Hepatocyte (in vitro differentiated cells): ENCODE measurements around the gene PLEKHA4. TPM values are rescaled to one million over a fixed set of nuclear protein-coding genes. Genes with fewer than 3 reads are reported as not detected.

ENCODE experiments used
- DNase-seq: peaks from one replicate; pipeline ENCODE4 v3.0.0-alpha.2; 2016; ENCODE audit warnings: low spot score
- H2AFZ ChIP-seq: fragments of 200-600 bp; sonication (generic); 2 replicates; pipeline ENCODE4 v1.6.0; 2016; ENCODE audit warnings: antibody characterized with exemption, mild to moderate bottlenecking
- H3K27ac ChIP-seq: fragments of 200-600 bp; sonication (generic); 2 replicates; pipeline ENCODE4 v1.5.1; 2016; ENCODE audit warnings: mild to moderate bottlenecking
- H3K27me3 ChIP-seq: fragments of 200-600 bp; sonication (generic); 2 replicates; pipeline ENCODE4 v1.6.1; 2016
- H3K36me3 ChIP-seq: fragments of 200-600 bp; sonication (generic); replicated peaks from 2 replicates; pipeline ENCODE4 v1.5.1; 2016; ENCODE audit warnings: low read depth; ENCODE audit not compliant: insufficient read depth
- H3K4me1 ChIP-seq: fragments of 200-600 bp; sonication (generic); 2 replicates; pipeline ENCODE4 v1.5.1; 2016; ENCODE audit warnings: mild to moderate bottlenecking, moderate library complexity; ENCODE audit not compliant: insufficient read depth
- H3K4me2 ChIP-seq: fragments of 200-600 bp; sonication (generic); 2 replicates; pipeline ENCODE4 v1.6.0; 2016
- H3K4me3 ChIP-seq: fragments of 200-600 bp; sonication (generic); 2 replicates; pipeline ENCODE4 v1.5.1; 2016; ENCODE audit warnings: mild to moderate bottlenecking
- H3K79me2 ChIP-seq: fragments of 200-600 bp; sonication (generic); 2 replicates; pipeline ENCODE4 v1.6.0; 2017; ENCODE audit warnings: mild to moderate bottlenecking
- H3K9me2 ChIP-seq: fragments of 200-600 bp; sonication (generic); replicated peaks from 2 replicates; pipeline ENCODE4 v1.6.0; 2017; ENCODE audit warnings: mild to moderate bottlenecking; ENCODE audit not compliant: insufficient read depth
- H3K9me3 ChIP-seq: fragments of 200-600 bp; sonication (generic); 2 replicates; pipeline ENCODE4 v1.5.1; 2016; ENCODE audit warnings: low read depth, mild to moderate bottlenecking
- H4K20me1 ChIP-seq: fragments of 200-600 bp; sonication (generic); 2 replicates; pipeline ENCODE4 v1.6.0; 2016; ENCODE audit warnings: mild to moderate bottlenecking; ENCODE audit not compliant: insufficient read depth, poor library complexity, severe bottlenecking
- EZH2 ChIP-seq: fragments of 200-600 bp; sonication (generic); IDR thresholded peaks from 2 replicates; pipeline ENCODE4 v1.6.1; 2016; ENCODE audit warnings: antibody characterized with exemption, mild to moderate bottlenecking, borderline replicate concordance
- EZH2phosphoT487 ChIP-seq: fragments of 200-600 bp; sonication (generic); IDR thresholded peaks from one replicate; pipeline ENCODE4 v1.6.1; 2018; ENCODE audit warnings: antibody characterized with exemption, mild to moderate bottlenecking, low read depth, moderate library complexity; ENCODE audit not compliant: unreplicated experiment, severe bottlenecking
- WGBS: methylation state at CpG from one replicate; pipeline ENCODE4 v1.1.6; 2016; ENCODE audit warnings: low lambda C conversion rate; ENCODE audit errors: missing lambda C conversion rate; 5-methylcytosine and 5-hydroxymethylcytosine counted together
- polyA plus RNA-seq: library from polyadenylated mRNA; unstranded; fragments of >200 nt; fragmentation: Nextera tagmentation; extraction: Ambion mirVana; gene quantifications from 2 replicates; pipeline ENCODE4 v1.2.1, GENCODE V29; 2016
- total RNA-seq: library from RNA; depleted of rRNA; stranded (reverse); fragments of >200 nt; gene quantifications from 2 replicates; pipeline ENCODE4 v1.2.3, GENCODE V29; 2014
- TF ChIP-seq, protein P1 (sequence below): fragments of 200-600 bp; sonication (generic); IDR thresholded peaks from 2 replicates; pipeline ENCODE4 v1.5.1; 2016; ENCODE audit warnings: antibody characterized with exemption, mild to moderate bottlenecking; ENCODE audit not compliant: poor library complexity

Gene PLEKHA4
- total and polyA plus RNA-seq, 2 experiments from 2014 or later: 7.3 to 15.1 TPM

DNA sequence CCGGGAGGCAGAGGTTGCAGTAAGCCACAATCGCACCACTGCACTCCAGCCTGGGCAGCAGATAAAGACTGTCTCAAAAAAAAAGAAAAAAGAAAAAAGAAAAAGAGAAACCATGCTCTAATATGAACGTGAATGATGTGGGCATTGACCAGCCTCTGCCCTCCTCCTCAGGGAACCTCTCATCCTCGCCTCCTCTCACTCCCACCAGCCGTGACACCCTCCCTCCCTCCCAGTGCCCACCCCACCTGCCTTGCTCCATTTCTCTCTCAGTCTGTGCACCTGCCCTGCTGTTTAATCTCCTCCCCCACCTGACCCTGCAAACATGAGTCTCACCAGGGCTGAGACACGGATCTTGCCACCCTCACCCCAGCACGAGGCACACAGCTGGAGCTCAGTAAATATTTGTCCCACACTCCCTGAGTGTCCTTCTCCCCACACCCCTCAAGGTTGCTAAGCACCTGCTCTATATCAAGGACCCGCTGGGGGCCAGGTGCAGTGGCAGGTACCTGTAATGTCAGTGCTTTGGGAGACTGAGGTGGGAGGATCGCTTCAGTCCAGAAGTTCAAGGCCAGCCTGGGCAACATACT lies 50.1 kb downstream of the PLEKHA4 start:
- Histone ChIP-seq H3K27ac (peak overlapping the region; percentile 44), H3K36me3 (no peaks in the 10 kb centered on the region), H3K4me1 (peaks cover 12% of the 10 kb centered on the region), H3K27me3 (no peaks in the 10 kb centered on the region), H4K20me1 (no peaks in the 10 kb centered on the region), H2AFZ (no peak overlapping the region), H3K4me2 (no peak overlapping the region), H3K79me2 (no peaks in the 10 kb centered on the region), H3K4me3 (no peak overlapping the region), H3K9me3 (no peaks in the 10 kb centered on the region), H3K9me2 (no peaks in the 10 kb centered on the region)
- TF ChIP-seq EZH2phosphoT487: no peak
- TF ChIP-seq EZH2: no peak
- TF ChIP-seq, protein P1, sequence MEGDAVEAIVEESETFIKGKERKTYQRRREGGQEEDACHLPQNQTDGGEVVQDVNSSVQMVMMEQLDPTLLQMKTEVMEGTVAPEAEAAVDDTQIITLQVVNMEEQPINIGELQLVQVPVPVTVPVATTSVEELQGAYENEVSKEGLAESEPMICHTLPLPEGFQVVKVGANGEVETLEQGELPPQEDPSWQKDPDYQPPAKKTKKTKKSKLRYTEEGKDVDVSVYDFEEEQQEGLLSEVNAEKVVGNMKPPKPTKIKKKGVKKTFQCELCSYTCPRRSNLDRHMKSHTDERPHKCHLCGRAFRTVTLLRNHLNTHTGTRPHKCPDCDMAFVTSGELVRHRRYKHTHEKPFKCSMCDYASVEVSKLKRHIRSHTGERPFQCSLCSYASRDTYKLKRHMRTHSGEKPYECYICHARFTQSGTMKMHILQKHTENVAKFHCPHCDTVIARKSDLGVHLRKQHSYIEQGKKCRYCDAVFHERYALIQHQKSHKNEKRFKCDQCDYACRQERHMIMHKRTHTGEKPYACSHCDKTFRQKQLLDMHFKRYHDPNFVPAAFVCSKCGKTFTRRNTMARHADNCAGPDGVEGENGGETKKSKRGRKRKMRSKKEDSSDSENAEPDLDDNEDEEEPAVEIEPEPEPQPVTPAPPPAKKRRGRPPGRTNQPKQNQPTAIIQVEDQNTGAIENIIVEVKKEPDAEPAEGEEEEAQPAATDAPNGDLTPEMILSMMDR: no peak
- 55% methylated on average over 8 of the region's 9 CpGs for WGBS
- peak; percentile 50 for DNase-seq

DNA sequence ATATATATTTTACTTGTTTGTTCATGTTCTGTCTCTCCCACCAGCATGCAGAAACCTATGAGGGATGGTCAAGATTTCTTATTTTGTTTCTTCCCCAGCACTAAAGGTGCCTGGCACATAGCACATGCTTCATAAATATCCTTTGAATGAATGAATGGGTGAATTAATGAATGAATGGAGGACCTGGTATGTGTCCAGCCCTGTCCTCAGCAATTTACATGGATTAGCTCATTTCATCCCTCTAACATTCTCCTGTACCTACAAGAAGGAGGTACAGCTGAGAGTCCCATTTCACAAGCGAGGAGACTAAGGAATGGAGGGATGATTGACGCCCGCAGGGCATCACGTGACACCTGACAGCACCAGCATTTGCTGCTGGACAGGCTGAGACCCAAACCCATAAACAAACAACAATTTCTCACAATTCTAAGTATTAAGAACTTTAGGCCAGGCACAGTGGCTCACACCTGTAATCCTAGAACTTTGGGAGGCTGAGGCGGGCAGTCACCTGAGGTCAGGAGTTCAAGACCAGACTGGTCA lies 50.8 kb downstream of the PLEKHA4 start:
- H2AFZ ChIP-seq: no peak overlapping the region
- H3K36me3 ChIP-seq: no peaks in the 10 kb centered on the region
- no peaks in the 10 kb centered on the region for H4K20me1 ChIP-seq
- H3K9me3 ChIP-seq: no peaks in the 10 kb centered on the region
- TF ChIP-seq, protein P1: no peak
- TF ChIP-seq EZH2phosphoT487: no peak
- TF ChIP-seq EZH2: no peak
- H3K4me2 ChIP-seq: no peak overlapping the region
- peaks cover 15% of the 10 kb centered on the region for H3K4me1 ChIP-seq
- 93% methylated on average over 5 of the region's 5 CpGs for WGBS
- H3K4me3 ChIP-seq: no peak overlapping the region
- no peak overlapping the region for H3K27ac ChIP-seq
- H3K79me2 ChIP-seq: no peaks in the 10 kb centered on the region
- DNase-seq: no peak
- no peaks in the 10 kb centered on the region for H3K9me2 ChIP-seq
- H3K27me3 ChIP-seq: no peaks in the 10 kb centered on the region

DNA sequence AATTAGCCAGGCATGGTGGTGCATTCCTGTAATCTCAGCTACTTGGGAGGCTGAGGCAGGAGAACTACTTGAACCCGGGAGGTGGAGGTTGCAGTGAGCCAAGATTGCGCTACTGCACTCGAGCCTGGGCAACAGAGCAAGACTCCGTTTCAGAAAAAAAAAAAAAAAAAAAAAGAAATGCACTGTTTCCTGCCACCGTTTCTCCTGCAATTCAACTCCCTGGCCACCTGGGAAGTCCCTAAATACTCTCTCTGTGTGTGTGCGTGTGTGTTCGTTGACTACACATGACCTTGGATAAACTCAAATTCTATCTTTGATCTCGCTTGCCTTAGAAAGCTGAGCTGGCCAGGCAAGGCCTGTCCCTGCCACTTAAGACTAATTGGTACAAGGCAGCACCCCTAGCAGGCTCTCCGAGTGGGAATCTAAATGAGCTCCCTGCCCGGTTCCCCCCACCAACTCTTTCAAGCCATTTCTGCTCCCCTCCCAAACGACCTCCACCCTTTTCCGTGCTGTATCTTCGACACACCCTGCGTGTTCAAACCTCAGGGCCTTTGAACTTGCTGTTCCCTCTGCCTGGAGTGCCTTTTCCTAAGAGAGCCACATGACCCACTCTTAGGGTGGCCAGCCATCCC lies 52.4 kb downstream of the PLEKHA4 start:
- H3K4me2 ChIP-seq: no peak overlapping the region
- WGBS: 58% methylated on average over 14 of the region's 14 CpGs
- H3K9me3 ChIP-seq: no peaks in the 10 kb centered on the region
- H3K27me3 ChIP-seq: no peaks in the 10 kb centered on the region
- no peak overlapping the region for H2AFZ ChIP-seq
- H3K9me2 ChIP-seq: no peaks in the 10 kb centered on the region
- H3K27ac ChIP-seq: peak overlapping the region; percentile 71
- no peaks in the 10 kb centered on the region for H4K20me1 ChIP-seq
- no peaks in the 10 kb centered on the region for H3K36me3 ChIP-seq
- no peaks in the 10 kb centered on the region for H3K79me2 ChIP-seq
- H3K4me1 ChIP-seq: peaks cover 24% of the 10 kb centered on the region
- no peak overlapping the region for H3K4me3 ChIP-seq
- DNase-seq: peak; percentile 67
- TF ChIP-seq EZH2 (no peak), EZH2phosphoT487 (no peak)
- TF ChIP-seq, protein P1: no peak
